Inflammatory macrophage treated with lipopolysaccharide for 4 hours (primary cell): ENCODE data around the gene NLRP3.
"Not testable (repeated sequence)": the region's sequence is repeated elsewhere in the genome, so short reads cannot be mapped to it uniquely, and the experiment has no call there.

Experiments
- DNase-seq: peaks from one replicate; pipeline ENCODE4 v3.0.0-alpha.2; 2020

NLRP3 gene

DNA sequence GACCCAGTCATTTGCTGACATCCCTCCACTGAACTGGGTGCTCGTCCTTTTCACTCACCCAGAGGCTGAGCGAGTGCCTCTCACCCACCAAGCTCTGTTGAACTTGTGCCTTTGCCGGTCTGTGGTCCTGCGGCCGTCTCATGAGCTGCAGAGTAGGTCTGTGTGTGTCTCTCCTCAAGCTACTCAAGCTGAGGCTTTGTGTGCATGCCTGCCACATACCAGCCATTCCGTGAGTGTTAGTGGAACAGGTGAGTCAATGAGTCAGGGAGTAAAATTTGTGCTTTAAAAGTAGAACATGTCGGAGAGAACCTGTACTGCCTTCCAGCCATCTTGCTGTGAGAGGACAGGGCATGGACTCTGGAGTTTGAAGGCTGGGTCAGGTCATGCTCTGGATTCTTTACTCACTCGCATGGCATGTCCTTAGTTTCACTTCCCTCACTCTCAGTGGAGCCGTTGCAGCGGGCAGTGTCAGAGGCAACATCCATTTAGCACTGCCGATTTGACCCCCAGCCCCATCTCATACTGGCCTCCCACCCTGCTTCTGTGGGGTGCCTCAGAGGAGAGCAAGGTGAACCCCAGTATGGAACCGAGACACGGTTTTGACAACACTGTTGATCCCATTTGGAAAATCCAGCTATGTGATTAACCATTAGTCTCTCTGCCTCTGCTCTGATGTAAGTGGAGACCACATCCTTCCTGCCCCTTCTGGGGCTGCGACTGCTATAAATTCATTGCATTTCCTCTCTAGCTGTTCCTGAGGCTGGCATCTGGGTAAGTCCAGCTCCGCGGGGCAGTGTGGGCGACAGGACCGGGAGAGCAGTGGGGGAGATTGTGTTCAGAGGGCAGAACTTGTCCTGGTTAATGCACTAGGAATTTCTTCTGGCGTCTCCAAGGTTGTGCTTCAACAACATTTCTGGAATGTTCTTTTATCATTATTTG lies at the start of gene NLRP3:
Gene NLRP3, plus strand, starts transcription at position 751 of the 939 bp plus-strand sequence. CDS start 2,628 bp downstream, outside the sequence.
- peak; percentile 92 for DNase-seq

DNA sequence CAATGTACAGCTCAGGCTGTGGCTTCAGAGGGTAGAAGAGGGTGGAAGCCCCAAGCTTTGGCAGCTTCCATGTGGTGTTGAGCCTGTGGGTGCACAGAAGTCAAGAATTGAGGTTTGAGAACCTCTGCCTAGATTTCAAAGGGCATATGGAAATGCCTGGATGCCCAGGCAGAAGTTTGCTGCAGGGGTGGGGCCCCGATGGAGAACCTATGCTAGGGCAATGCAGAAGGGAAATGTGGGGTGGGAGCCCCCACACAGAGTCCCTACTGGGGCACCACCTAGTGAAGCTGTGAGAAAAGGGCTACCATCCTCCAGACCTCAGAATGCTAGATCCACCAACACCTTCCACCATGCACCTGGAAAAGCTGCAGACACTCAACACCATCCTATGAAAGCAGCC lies 49.6 kb upstream of the NLRP3 start:
- not testable (repeated sequence) for DNase-seq

DNA sequence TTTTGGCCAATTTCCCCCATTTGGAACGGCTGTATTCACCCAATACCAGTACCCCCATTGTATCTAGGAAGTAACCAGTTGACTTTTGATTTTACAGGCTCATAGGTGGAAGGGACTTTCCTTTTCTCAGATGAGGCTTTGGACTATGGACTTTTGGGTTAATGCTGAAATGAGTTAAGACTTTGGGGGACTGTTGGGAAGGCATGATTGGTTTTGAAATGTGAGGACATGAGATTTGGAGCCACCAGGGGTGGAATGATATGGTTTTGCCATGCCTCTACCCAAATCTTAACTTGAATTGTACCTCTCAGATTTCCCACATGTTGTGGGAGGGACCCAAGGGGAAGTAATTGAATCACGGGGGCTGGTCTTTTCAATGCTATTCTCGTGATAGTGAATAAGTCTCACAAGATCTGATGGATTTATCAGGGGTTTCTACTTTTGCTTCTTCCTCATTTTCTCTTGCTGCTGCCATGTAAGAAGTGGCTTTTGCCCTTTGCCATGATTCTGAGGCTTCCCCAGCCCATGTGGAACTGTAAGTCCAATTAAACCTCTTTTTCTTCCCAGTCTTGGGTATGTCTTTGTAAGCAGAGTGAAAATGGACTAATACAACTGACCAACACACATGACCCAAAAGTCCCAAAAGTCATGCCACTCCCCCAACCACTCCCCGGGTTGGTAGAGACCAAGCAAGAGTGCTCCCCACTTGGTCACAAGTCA lies 48.9 kb upstream of the NLRP3 start:
- DNase-seq: peak; percentile 93

DNA sequence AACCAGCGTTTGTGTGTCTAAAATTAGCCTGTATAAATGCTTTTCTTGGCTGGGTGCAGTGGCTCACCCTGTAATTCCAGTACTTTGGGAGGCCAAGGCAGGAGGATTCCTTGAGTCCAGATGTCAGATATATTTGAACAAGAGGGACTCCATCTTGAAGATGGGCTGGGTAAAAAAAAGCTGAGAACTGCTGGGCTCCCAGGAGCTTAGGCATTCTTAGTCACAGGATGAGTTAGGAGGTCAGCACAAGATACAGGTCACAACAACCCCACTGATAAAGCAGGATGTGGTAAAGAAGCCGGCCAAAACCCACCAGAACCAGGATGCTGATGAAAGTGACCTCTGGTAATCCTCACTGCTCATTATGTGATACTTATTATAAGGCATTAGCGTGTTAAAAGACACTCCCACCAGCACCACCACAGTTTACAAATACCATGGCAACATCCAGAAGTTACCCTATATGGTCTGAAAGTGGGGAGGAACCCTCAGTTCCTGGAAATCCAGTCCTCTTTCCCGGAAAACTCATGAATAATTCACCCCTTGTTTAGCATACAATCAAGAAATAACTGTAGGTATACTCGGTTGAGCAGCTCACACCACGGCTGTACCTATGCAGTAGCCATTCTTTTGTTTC lies 48.1 kb upstream of the NLRP3 start:
- DNase-seq: peak; percentile 75

DNA sequence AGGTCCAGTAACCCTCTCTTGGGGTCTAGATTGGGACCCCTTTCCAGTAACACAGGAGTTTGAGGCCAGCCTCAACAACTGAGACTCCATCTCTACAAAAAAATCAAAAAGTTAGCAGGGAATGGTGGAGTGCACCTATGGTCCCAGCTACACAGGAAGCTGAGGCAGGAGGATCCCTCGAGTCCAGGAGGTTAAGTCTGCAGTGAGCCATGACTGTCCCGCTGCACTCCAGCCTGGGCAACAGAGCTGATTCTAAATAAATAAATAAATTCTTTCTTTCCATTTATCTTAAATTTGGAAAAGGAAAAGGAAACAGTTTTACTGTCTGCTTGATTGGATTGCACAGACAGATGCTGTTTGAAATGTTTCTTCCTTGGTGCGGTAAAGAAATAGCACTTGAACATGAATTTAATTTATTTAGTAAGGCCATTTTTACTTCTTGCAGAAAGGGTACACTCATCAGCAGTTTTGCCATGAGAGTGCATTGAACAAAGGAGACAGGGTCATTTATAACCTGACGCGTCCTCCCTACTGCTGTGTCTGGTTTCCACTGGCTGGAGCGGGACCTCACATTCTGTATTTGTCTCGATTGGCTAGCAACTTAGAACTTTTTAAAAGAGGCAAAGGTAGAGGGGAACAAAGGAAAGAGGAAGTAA lies 47.4 kb upstream of the NLRP3 start:
- no peak for DNase-seq

DNA sequence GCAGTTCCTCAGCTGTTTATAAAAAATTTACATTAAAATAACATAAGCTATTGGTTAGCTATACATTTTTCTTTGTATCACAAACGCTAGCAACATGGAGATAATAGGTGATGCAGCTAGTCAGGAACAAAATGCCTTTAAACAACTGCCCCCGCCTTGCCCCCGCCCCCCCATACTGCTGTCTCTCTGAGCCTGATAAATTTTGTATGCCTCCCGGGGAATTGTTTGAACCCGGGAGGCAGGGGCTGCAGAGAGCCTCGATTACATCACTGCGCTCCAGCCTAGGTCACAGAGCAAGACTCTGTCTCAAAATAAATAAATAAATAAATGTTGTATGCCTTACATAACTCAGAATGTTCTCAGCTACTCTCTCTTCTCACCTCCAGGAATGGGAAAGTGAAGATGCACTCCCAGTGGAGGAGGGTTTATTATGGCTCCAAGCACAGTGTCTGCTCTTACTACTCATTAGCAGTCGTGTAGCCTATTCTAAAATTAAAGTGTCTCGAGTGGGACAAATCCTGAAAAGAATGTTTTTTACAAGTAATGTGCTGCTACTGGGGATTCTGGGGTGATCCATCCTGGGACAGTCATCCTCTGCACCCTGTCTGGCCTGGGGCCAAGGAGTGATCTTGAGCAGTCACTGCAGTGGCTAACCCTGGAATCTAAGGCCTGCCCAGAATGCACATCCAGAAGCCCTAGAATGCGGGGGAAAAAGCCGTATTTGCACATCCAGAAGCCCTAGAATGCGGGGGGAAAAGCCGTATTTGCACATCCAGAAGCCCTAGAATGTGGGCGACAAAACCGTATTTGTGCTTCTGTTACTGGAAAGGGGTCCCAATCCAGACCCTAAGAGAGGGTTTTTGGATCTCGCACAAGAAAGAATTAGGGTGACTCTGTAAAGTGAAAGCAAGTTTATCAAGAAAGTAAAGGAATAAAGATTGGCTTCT lies 44.9 kb upstream of the NLRP3 start:
- no peak for DNase-seq

DNA sequence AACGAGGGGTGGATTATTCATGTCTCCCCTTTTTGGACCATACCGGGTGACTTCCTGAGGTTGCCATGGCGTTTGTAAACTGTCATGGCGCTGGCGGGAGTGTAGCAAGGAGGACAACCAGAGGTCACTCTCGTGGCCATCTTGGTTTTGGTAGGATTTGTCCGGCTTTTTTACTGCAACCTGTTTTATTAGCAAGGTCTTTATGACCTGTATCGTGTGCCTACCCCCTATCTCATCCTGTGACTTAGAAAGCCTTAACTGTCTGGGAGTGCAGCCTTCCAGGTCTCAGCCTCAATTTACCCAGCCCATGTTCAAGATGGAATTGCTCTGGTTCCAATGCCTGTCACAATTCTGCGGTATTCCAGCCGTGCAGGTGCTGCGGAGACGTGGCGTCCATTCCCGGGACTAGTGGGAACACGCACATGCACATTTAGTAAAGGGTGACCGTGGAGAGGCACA lies 44.1 kb upstream of the NLRP3 start:
- no peak for DNase-seq

DNA sequence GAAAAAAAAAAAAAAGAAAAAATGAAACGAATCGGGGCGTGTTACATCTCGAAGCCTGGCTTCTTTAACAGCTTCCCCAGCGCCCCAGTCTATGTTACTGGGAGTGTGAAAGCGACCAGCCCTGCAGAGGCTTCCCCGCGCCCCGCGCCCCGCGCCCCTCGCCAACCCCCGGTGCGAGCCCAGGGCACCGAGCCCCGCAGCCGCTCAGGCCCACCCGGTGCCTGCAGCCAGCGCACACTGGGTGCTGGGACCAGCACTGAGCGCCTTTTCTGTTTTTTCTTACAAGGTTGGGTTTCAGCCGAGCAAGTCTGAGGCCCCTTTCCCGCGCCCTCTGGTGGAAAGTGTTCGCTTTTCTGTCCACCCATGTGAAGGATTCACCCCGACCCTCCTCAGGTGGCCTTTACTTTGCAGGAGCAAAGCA lies 42.2 kb upstream of the NLRP3 start:
- DNase-seq: peak; percentile 56

DNA sequence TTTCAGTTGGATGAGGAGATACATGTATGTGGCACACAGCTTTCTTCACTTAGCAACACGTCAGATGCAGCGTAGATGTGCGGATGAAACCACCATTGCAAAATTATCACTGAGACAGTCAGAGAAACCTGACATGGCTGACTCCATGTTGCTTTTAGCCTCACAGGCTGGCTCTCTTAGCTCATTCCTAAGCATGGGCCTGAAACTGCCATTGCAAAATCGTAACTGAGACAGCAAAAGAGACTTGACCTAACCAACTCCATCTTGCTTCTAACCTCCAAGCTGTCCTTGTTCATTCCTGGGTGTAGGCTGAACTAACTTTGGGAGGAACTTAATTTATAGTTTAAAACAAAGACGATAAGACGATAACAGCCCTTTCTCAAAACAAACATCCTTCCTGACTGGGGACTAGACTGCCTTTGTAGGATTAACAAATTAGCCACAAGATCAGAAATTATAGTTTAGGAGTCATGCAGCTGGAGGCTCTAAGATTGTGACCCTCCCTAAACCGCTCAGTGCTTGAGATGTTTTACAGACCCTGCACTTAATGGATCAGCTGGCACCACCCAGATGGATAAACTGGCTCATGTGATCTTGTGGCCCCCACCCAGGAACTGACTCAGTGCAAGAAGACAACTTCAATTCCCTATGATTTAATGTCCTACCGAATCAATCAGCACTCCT lies 41.2 kb upstream of the NLRP3 start:
- DNase-seq: not testable (repeated sequence)

DNA sequence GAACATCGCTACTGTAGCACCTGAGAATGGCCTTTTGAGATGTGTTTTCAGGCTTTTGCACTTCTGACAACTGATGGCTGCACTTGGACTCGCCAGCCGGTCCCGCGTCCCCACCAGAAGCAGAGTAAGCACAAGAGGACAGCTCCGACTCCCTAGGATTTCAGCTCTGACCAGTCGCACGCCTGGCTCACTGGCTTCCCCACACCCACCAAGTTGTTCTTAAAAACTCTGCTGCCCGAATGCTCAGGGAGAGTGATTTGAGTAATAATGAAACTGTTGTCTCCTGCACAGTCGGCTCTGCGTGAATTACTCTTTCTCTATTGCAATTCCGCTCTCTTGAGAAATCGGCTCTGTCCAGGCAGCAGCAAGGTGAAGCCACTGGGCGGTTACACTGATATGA lies 40.2 kb upstream of the NLRP3 start:
- no peak for DNase-seq

DNA sequence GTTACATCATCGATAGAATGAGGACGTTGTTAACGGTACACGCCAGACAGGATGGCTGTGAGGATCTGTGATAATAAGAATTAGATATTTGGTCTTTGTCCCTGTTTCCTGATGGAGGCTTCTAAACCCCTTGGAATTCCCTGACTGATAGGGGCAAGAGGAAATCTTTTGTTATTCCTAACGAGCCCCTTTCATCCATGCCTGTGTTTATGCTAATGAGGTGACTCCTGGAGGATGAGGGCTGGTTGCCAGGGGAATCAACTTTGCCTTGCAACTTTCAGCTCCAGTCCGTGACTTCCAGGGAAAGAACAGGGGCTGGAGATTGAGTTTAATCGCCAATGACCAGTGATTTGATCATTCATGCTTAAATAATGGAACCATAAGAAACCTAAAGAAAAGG lies 39.3 kb upstream of the NLRP3 start:
- DNase-seq: no peak

DNA sequence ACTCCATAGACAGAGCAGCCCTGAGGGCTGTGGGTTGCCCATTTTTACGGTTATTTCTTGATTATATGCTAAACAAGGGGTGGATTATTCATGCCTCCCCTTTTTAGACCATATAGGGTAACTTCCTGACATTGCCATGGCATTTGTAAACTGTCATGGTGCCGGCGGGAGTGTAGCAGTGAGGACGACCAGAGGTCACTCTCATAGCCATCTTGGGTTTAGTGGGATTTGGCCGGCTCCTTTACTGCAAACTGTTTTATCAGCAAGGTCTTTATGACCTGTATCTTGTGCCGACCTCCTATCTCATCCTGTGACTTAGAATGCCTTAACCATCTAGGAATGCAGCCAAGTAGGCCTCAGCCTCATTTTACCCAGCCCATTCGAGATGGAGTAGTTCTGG lies 38.3 kb upstream of the NLRP3 start:
- DNase-seq: not testable (repeated sequence)

DNA sequence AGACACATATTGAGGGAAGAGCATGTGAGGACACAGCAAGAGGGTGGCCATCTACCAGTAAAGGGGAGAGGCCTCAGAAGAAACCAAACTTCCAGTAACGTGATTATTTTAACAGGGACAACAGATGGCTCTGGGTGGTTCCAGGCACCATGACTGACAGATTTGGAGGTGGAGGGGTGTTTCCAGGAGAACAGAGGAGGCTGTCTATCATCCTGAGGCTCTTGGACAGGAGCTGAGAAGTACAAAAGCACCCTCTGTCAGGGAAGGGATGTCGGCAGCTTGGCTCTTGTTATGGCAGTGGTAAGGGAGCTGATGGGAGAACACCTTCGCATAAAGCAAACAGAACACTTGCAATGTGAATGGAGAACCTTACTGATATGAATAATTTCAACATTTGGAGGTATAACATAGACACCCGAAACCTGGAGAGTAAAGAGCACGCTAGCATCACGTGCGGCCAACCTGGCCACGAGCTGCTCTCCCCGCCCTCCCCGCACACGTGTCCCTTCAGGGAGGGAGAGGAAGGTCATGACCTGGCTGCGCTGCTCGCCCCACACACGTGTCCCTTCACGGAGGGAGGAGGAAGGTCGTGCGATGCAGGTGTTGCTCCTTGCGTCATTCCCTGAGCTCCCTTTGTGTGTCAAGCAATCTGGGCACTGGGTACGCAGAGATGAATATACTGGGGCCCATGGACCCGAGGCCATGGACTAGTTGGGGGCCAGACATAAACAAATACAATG lies 37.5 kb upstream of the NLRP3 start:
- DNase-seq: no peak

DNA sequence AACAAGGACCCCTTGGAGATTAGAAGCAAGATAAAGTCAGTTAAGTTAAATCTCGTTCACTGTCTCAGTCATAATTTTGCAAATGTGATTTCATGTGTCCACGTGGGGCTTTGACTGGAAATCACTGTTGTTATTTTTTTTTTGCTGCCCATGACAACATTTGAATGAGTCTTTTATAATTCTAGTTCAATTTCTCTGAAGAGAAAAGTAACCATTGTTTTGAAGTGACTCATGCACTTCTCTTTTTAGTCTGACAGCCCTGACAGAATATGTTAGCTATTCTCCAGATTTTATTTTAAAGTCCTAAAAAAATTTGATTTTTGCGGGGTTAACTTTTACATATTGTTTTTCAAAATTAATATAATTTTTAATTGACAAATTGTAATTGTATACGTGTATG lies 30.7 kb upstream of the NLRP3 start:
- DNase-seq: peak; percentile 68

DNA sequence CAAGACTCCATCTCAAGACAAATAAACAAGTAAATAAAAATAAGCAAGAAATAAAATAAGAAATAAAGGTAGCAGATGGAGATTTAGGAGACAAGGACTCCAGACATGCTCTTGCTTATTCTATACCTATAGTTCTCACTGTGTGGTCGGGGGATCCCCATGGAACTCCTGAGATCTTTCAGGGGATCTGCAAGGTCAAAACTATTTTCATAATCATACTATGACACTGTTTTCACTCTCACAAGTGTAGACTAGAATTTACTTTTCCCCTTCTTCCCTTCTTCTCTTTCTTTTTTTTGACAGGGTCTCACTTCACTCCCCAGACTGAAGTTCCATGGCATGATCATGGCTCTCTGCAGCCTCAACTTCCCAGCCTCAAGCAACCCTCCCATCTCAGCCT lies 29.8 kb upstream of the NLRP3 start:
- no peak for DNase-seq

DNA sequence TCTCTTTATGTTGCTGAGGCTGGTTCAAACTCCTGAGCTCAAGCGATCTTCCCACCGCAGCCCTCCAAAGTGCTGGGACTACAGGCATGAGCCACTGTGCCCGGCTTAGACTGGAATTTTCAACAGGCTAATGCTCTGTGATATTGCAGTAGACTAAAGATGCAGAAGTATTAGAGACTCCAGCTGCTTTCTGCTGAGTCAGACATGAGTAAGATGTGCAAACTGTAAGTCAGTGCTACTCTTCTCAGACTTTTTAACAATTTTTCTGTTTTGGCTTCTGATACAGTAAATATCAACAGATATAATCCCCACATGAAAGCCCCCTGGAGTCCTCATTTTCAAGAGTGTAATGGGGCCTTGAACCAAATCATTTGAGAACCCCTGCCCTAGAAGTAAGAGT lies 29.3 kb upstream of the NLRP3 start:
- DNase-seq: peak; percentile 73

DNA sequence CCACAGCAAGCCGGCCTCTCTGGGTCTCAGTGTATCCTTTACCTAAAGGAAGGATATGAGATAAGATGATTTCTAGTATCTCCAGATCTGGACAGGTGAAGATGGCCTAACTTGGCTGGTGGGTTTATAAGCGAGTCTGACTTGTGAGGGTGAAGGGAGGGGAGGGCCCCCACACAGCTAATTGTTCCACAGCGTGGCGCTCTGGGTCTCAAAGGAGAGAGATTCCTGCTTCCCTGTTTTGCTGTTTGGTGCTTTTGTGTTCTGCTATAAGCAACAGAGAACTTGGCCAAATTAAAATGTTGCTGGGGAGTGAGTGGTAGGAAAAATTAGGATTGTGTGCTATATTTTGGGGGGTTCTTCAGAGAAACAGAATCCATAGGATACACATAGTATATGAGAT lies 28.9 kb upstream of the NLRP3 start:
- peak; percentile 25 for DNase-seq

DNA sequence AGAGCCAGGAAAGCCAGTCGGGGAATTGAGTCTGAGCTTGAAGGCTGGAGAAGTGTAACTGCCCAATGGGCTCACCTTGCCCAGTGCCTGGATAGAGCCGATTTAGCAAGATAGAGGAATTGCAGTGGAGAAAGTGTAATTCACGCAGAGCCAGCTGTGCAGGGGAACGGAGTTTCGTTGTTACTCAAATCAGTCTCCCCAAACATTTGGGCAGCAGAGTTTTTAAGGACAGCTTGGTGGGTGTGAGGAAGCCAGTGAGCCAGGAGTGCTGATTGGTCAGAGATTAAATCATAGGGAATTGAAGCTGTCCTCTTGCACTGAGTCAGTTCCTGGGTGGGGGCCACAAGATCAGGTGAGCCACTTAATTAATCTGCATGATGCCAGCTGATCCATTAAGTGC lies 28.4 kb upstream of the NLRP3 start:
- peak; percentile 45 for DNase-seq

DNA sequence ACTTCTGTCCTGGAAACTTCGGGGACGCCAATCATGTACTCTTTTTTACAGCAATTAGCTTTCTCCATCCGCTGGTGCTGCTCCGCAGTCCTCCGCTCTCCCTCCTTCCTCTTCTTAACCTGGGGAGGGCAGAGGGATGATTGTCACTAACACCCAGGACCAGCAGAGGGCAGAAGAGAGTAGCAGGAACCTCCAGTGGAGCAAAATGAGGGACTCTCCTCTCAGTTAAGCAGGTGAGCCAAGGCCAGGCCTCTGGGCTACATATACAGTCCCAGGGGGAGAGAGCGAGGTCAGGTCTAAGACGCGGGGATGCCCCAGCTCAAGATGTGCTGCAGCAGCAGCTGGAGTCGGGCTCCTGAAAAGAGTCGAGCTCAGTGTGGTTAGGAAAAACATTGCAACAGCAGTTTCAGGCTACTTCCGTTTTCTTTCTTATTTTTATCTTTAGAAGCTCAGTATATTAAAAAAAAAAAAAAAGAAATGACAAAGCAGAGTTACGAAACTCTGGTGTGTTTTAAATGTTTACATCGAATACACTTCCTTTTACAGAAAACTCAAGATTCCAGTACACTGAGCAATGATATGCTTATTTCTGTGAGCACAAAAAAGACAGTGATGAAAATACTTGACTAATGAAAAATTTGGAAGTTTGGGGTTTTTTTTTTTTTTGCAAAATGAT lies 25.7 kb upstream of the NLRP3 start:
- DNase-seq: peak; percentile 97

DNA sequence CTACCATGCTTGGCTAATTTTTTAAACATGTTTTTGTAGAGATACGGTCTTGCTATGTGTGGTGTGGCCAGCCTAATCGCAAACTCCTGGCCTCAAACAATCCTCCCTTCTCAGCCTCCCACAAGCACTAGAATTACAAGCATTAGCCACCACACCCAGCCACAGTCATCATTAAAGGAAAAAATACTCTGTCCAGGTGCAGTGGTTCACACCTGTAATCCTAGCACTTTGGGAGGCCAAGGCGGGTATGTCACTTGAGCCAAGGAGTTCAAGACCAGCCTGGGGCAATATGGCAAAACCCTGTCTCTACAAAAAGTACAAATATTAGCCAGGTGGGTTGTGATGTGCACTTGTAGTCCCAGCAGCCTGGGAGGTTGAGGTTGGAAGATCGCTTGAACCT lies 25.0 kb upstream of the NLRP3 start:
- DNase-seq: no peak
